H9 (cell line): ENCODE measurements around the gene C17orf113. TPM values are rescaled to one million over a fixed set of nuclear protein-coding genes. Genes with fewer than 3 reads are reported as not detected.

ENCODE experiments used
- DNase-seq: peaks from one replicate; pipeline ENCODE4 v3.0.0-alpha.2; 2017
- H2AFZ ChIP-seq: one replicate; pipeline ENCODE4 v1.6.1; 2013; ENCODE audit warnings: mild to moderate bottlenecking, low read length, control low read depth, moderate library complexity
- H2AK5ac ChIP-seq: 2 replicates; pipeline ENCODE4 v1.6.1; 2013; ENCODE audit warnings: low read length, control low read depth, mixed read lengths; ENCODE audit not compliant: insufficient read length
- H2BK120ac ChIP-seq: one replicate; pipeline ENCODE4 v1.6.1; 2013; ENCODE audit warnings: low read depth, mild to moderate bottlenecking, low read length, control low read depth, inconsistent platforms; ENCODE audit not compliant: poor library complexity, severe bottlenecking
- H2BK12ac ChIP-seq: 2 replicates; pipeline ENCODE4 v1.6.1; 2013; ENCODE audit warnings: low read length, control low read depth, mixed read lengths, low read depth; ENCODE audit not compliant: insufficient read length
- H2BK15ac ChIP-seq: 2 replicates; pipeline ENCODE4 v1.6.1; 2013; ENCODE audit warnings: low read depth, low read length, control low read depth
- H2BK20ac ChIP-seq: one replicate; pipeline ENCODE4 v1.6.1; 2013; ENCODE audit warnings: low read depth, mild to moderate bottlenecking, low read length, control low read depth, inconsistent platforms; ENCODE audit not compliant: poor library complexity, severe bottlenecking
- H2BK5ac ChIP-seq: 2 replicates; pipeline ENCODE4 v1.6.1; 2013; ENCODE audit warnings: low read length, control low read depth, mixed read lengths; ENCODE audit not compliant: insufficient read length
- H3K14ac ChIP-seq: 2 replicates; pipeline ENCODE4 v1.6.1; 2013; ENCODE audit warnings: low read length, control low read depth; ENCODE audit not compliant: insufficient read depth
- H3K18ac ChIP-seq: 2 replicates; pipeline ENCODE4 v1.6.1; 2013; ENCODE audit warnings: low read depth, mild to moderate bottlenecking, mixed read lengths, low read length, control low read depth; ENCODE audit not compliant: insufficient read length
- H3K23ac ChIP-seq: 2 replicates; pipeline ENCODE4 v1.6.1; 2013; ENCODE audit warnings: low read length, control low read depth, mixed read lengths, low read depth; ENCODE audit not compliant: insufficient read length
- H3K23me2 ChIP-seq: 2 replicates; pipeline ENCODE4 v1.6.1; 2013; ENCODE audit warnings: low read depth, mild to moderate bottlenecking, mixed read lengths, low read length, control low read depth; ENCODE audit not compliant: insufficient read length, poor library complexity, severe bottlenecking
- H3K27ac ChIP-seq: 2 replicates; pipeline ENCODE4 v1.5.1; 2013; ENCODE audit warnings: low read length, control low read depth, mixed read lengths, low read depth; ENCODE audit not compliant: insufficient read length
- H3K27me3 ChIP-seq: 2 replicates; pipeline ENCODE4 v1.6.1; 2013; ENCODE audit warnings: low read length, control low read depth, inconsistent platforms; ENCODE audit not compliant: insufficient read depth
- H3K4ac ChIP-seq: 2 replicates; pipeline ENCODE4 v1.6.1; 2013; ENCODE audit warnings: low read depth, mild to moderate bottlenecking, control low read depth, inconsistent platforms, low read length, moderate library complexity
- H3K4me1 ChIP-seq: 2 replicates; pipeline ENCODE4 v1.6.1; 2013; ENCODE audit warnings: low read length, control low read depth, inconsistent platforms; ENCODE audit not compliant: insufficient read depth
- H3K4me2 ChIP-seq: 2 replicates; pipeline ENCODE4 v1.6.1; 2013; ENCODE audit warnings: low read length, control low read depth, mixed read lengths; ENCODE audit not compliant: insufficient read length, insufficient read depth
- H3K56ac ChIP-seq: 2 replicates; pipeline ENCODE4 v1.6.1; 2013; ENCODE audit warnings: low read depth, mild to moderate bottlenecking, mixed read lengths, low read length, control low read depth; ENCODE audit not compliant: insufficient read length
- H3K79me1 ChIP-seq: 2 replicates; pipeline ENCODE4 v1.6.1; 2013; ENCODE audit warnings: low read depth, mild to moderate bottlenecking, moderate library complexity, low read length, control low read depth, inconsistent platforms; ENCODE audit not compliant: insufficient read depth, poor library complexity, severe bottlenecking
- H3K79me2 ChIP-seq: 2 replicates; pipeline ENCODE4 v1.6.1; 2013; ENCODE audit warnings: low read length, control low read depth, inconsistent platforms; ENCODE audit not compliant: insufficient read depth
- H3K9ac ChIP-seq: 2 replicates; pipeline ENCODE4 v1.6.1; 2013; ENCODE audit warnings: low read length, control low read depth, mixed read lengths; ENCODE audit not compliant: insufficient read length; ENCODE audit errors: extremely low read depth
- H3K9me3 ChIP-seq: one replicate; pipeline ENCODE4 v1.6.1; 2013; ENCODE audit warnings: low read depth, low read length, inconsistent platforms; ENCODE audit not compliant: control insufficient read depth
- H3T11ph ChIP-seq: one replicate; pipeline ENCODE4 v1.6.1; 2013; ENCODE audit warnings: mild to moderate bottlenecking, low read length, control low read depth, inconsistent platforms
- H4K20me1 ChIP-seq: one replicate; pipeline ENCODE4 v1.6.1; 2013; ENCODE audit not compliant: control insufficient read depth, insufficient read length, insufficient read depth
- H4K5ac ChIP-seq: 2 replicates; pipeline ENCODE4 v1.6.1; 2013; ENCODE audit warnings: low read depth, mild to moderate bottlenecking, mixed read lengths, low read length, control low read depth; ENCODE audit not compliant: insufficient read length
- H4K8ac ChIP-seq: replicated peaks from 2 replicates; pipeline ENCODE4 v1.6.1; 2013; ENCODE audit warnings: low read length, control low read depth, mixed read lengths, low read depth; ENCODE audit not compliant: insufficient read length
- H4K91ac ChIP-seq: 2 replicates; pipeline ENCODE4 v1.6.1; 2013; ENCODE audit warnings: low read depth, mild to moderate bottlenecking, moderate library complexity, mixed read lengths, low read length, control low read depth; ENCODE audit not compliant: insufficient read length
- H3K27ac Mint-ChIP-seq, 3 experiments: 2 replicates in 2 of 3; 3 replicates in 1 of 3; pipeline ENCODE4 v1.8.0; 2020 to 2021; ENCODE audit warnings: mixed read lengths in 3 of 3, mild to moderate bottlenecking in 1 of 3, moderate library complexity in 1 of 3
- H3K27me3 Mint-ChIP-seq: 2 replicates; pipeline ENCODE4 v1.8.0; 2021; ENCODE audit warnings: low read depth, mild to moderate bottlenecking, moderate library complexity, mixed read lengths
- H3K36me3 Mint-ChIP-seq, 3 experiments: 2 replicates in 2 of 3; 3 replicates in 1 of 3; pipeline ENCODE4 v1.8.0; 2020 to 2021; ENCODE audit warnings: low read depth in 3 of 3, mixed read lengths in 3 of 3; ENCODE audit not compliant: insufficient read depth in 1 of 3
- H3K4me1 Mint-ChIP-seq, 2 experiments: 2 replicates each; pipeline ENCODE4 v1.8.0; 2020; ENCODE audit warnings: mixed read lengths in 2 of 2
- H3K4me3 Mint-ChIP-seq, 2 experiments: 2 replicates in 1 of 2; 3 replicates in 1 of 2; pipeline ENCODE4 v1.8.0; 2020 to 2021; ENCODE audit warnings: mild to moderate bottlenecking in 2 of 2, mixed read lengths in 2 of 2, moderate library complexity in 1 of 2
- H3K9me3 Mint-ChIP-seq, 2 experiments: 2 replicates in 1 of 2; 3 replicates in 1 of 2; pipeline ENCODE4 v1.8.0; 2020; ENCODE audit warnings: mild to moderate bottlenecking in 2 of 2, mixed read lengths in 2 of 2, moderate library complexity in 1 of 2
- WGBS: extraction: QIAGEN DNeasy Blood & Tissue Kit; methylation state at CpG from one replicate; pipeline ENCODE4 v1.1.7; 2013; ENCODE audit warnings: missing lambda C conversion rate, low lambda C conversion rate, mixed read lengths; ENCODE audit not compliant: insufficient read length; ENCODE audit errors: extremely low coverage; 5-methylcytosine and 5-hydroxymethylcytosine counted together
- total RNA-seq: library from RNA; stranded (reverse); gene quantifications from 2 replicates; pipeline ENCODE4 v1.2.1, GENCODE V29; 2021
- TF ChIP-seq, protein P1 (sequence below): fragments of 200-600 bp; sonication (generic); conservative IDR thresholded peaks from 3 replicates; pipeline ENCODE4 v1.8.0; 2021; ENCODE audit warnings: antibody characterized with exemption, mild to moderate bottlenecking

C17orf113 gene
- total RNA-seq, 1 experiment from 2014 or later: 1.0 TPM

GRCh38 chr17:42002175-42002791 lies 48.1 kb downstream of the C17orf113 start:
- H3K4ac ChIP-seq: no peak overlapping the region

More at GRCh38 chr17:42002175-42002791, 48.1 kb downstream of the C17orf113 start:
- H3K9me3 ChIP-seq: no peaks in the 10 kb centered on the region
- no peaks in the 10 kb centered on the region for H3K23me2 ChIP-seq
- no peak for DNase-seq
- H3K4me2 ChIP-seq: no peak overlapping the region
- no peak overlapping the region for H3K9ac ChIP-seq
- no peak overlapping the region for H3K4me3 Mint-ChIP-seq
- H3K14ac ChIP-seq: no peak overlapping the region
- H2AFZ ChIP-seq: no peak overlapping the region
- no peaks in the 10 kb centered on the region for H3K27me3 Mint-ChIP-seq
- H3K4me1 ChIP-seq: no peaks in the 10 kb centered on the region
- no peaks in the 10 kb centered on the region for H3K27me3 ChIP-seq
- no peak overlapping the region for H4K8ac ChIP-seq
- no peak overlapping the region for H3K18ac ChIP-seq
- TF ChIP-seq, protein P1, sequence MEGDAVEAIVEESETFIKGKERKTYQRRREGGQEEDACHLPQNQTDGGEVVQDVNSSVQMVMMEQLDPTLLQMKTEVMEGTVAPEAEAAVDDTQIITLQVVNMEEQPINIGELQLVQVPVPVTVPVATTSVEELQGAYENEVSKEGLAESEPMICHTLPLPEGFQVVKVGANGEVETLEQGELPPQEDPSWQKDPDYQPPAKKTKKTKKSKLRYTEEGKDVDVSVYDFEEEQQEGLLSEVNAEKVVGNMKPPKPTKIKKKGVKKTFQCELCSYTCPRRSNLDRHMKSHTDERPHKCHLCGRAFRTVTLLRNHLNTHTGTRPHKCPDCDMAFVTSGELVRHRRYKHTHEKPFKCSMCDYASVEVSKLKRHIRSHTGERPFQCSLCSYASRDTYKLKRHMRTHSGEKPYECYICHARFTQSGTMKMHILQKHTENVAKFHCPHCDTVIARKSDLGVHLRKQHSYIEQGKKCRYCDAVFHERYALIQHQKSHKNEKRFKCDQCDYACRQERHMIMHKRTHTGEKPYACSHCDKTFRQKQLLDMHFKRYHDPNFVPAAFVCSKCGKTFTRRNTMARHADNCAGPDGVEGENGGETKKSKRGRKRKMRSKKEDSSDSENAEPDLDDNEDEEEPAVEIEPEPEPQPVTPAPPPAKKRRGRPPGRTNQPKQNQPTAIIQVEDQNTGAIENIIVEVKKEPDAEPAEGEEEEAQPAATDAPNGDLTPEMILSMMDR: no peak
- H2BK120ac ChIP-seq: no peak overlapping the region
- H2BK15ac ChIP-seq: no peak overlapping the region
- H3K4me1 Mint-ChIP-seq: 0 out of 4 replicates have a peak, but pooled peaks cover 0 to 4% of the 10 kb centered on the region in 2 experiments
- H3K9me3 Mint-ChIP-seq: no peaks in the 10 kb centered on the region
- H4K5ac ChIP-seq: no peak overlapping the region
- H2BK5ac ChIP-seq: no peak overlapping the region
- H3K23ac ChIP-seq: no peak overlapping the region
- no CpG with 5 or more reads among the region's 7 CpGs for WGBS
- no peak overlapping the region for H3T11ph ChIP-seq
- no peak overlapping the region for H3K27ac ChIP-seq
- no peak overlapping the region for H2BK12ac ChIP-seq
- no peaks in the 10 kb centered on the region for H3K79me1 ChIP-seq
- no peak overlapping the region; a peak in 1 of 7 replicates for H3K27ac Mint-ChIP-seq
- no peak overlapping the region for H2BK20ac ChIP-seq
- H2AK5ac ChIP-seq: no peak overlapping the region
- no peaks in the 10 kb centered on the region for H4K20me1 ChIP-seq
- H4K91ac ChIP-seq: no peak overlapping the region
- peaks cover 23 to 59% (median 52%) of the 10 kb centered on the region in 3 experiments; a peak in 6 of 7 replicates for H3K36me3 Mint-ChIP-seq
- no peak overlapping the region for H3K56ac ChIP-seq
- peaks cover 5% of the 10 kb centered on the region; the same call in 1 of the 2 replicates for H3K79me2 ChIP-seq
